ENCODE measurements around the gene C16orf86. TPM values are rescaled to one million over a fixed set of nuclear protein-coding genes. Genes with fewer than 3 reads are reported as not detected.

Gene C16orf86
- total RNA-seq, 1 donor = 6.8 TPM

DNA sequence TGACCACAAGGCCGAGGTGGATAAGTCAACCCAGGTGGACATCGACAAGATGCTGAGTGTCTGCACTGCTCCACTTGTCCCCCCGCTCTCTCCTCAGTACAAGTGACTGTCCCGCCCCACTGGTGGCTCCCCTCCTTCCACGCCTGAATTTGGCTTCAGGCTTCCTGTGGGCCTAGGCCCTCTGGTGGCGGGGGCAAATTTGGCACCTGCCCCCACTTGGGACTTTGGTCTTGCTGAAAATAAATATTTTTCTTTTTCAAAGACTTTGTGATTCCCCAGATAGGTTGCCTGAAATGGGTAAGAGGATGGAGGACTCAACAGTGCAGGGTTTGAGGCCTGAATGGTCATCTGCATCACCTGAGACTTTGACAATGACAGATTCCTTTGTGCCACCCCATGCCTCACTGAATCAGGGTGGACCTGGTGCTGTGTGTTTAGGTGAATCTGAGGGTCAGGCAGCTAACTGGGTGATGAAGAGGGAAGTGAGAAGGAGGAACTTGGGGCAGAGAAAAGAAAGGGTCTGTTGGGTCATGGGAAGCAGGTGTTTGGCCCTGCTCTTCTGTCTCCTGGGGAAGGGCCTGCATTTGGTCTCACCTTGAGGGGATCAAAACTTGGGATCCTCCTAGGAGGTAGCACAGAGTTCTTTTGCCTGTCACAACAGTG lies 2.0 kb downstream of the C16orf86 start:
- H3K4me3 ChIP-seq (ENCODE audit: low read length) = no peak overlapping the region
- H3K4me1 ChIP-seq (ENCODE audit: insufficient read depth, low read length) = peaks cover 47% of the 10 kb centered on the region
- H3K9me3 ChIP-seq (ENCODE audit: low read depth, low read length) = no peaks in the 10 kb centered on the region
- no peaks in the 10 kb centered on the region for H3K27me3 ChIP-seq (ENCODE audit: insufficient read depth, low read length)

DNA sequence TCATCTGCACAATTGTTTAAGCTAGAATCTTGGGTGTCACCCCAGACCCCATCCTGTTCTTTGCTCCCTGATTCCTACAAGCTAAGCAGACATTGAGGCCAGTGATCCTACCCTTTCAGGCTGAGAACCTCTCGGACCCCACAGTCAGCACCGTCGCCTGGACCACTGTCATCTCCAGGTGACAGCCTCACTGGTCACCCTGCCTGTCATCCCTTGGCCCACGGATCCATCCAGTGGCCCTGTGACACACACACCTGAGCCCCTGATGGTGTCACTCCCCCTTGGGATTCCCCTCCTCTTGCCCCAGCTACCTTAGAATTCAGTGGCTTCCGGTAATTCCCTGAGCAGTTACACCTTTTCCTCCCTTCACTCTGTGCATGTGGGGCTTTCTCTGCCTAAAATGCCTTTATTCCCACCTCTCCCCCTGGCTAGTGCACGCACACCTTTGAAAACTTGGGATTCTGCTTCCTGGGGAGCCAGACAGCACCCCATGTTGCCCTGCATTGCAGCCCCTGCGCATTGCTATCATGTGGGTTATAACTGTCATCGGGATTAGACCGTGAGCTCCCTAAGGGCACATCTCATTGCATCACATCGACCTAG lies 3.0 kb downstream of the C16orf86 start:
- Histone ChIP-seq H3K9me3 (ENCODE audit: low read depth, low read length) (no peaks in the 10 kb centered on the region), H3K4me3 (ENCODE audit: low read length) (no peak overlapping the region), H3K27me3 (ENCODE audit: insufficient read depth, low read length) (no peaks in the 10 kb centered on the region), H3K4me1 (ENCODE audit: insufficient read depth, low read length) (peaks cover 55% of the 10 kb centered on the region)

DNA sequence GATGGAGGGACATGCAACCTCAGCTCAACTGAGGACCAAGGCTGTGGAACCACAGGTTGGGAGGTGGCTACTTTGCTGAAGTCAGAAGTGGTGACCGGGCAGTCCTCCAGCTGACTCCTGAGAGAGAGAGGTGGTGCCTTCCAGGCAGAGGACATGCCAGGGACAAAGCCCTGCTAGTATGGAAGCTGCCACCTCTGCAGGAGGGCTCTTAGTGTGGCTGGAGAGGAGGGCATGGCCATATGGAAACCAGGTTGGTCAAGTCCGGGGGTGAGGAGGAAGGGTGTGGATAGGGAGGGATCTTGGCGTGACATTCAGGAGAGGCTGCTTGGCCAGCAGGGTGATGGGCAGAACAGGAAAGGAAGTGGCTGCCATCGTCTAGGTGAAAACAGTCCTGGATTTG lies 5.7 kb downstream of the C16orf86 start:
- Histone ChIP-seq H3K9me3 (ENCODE audit: low read depth, low read length) (no peaks in the 10 kb centered on the region), H3K4me3 (ENCODE audit: low read length) (no peak overlapping the region), H3K27me3 (ENCODE audit: insufficient read depth, low read length) (no peaks in the 10 kb centered on the region), H3K4me1 (ENCODE audit: insufficient read depth, low read length) (peaks cover 40% of the 10 kb centered on the region)

DNA sequence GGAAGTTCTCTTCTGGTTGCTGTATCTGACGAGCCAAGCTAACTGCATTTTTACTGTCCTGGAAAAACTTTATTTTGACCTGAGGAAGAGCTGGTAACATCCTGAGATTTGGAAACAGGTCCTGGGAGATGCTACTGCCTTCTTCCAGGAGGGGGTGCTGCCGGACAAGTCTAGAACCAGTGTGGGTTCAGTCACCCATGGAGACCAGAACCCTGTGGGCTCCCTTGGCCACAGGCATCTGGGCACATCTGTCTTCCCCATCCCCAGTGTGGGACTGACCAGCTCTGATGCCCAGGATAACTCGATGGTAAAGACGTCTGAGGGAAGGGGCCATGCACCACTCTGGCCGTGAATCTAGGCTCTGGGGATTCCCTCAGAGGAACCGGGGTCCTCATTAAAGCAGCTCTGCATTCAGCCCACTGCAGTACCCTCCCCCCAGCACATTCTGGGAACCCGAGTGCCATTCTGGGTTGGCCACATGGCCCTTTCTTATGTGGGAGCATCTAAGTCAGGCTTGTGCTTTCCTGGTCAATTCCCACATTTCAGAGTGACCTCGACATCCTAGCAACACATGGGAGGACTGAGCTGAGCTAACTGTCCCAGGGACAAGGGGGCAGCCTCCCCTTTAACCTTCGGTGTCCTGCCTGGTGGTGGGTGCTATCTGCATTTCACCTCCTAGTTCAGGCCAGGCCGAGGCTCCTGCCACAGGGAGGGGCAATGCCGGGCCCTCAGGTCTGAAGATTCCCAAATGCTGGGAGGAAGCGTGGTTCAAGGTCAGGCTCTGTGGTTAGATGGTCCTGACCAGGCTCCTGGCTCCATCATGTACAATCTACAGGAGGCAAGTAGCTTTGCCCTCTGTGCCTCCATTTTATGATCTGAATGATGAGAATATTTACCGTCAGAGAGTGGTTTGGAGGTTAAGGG lies 6.4 kb downstream of the C16orf86 start:
- no peaks in the 10 kb centered on the region for H3K9me3 ChIP-seq (ENCODE audit: low read depth, low read length)
- no peaks in the 10 kb centered on the region for H3K27me3 ChIP-seq (ENCODE audit: insufficient read depth, low read length)
- no peak overlapping the region for H3K4me3 ChIP-seq (ENCODE audit: low read length)
- peaks cover 33% of the 10 kb centered on the region for H3K4me1 ChIP-seq (ENCODE audit: insufficient read depth, low read length)

DNA sequence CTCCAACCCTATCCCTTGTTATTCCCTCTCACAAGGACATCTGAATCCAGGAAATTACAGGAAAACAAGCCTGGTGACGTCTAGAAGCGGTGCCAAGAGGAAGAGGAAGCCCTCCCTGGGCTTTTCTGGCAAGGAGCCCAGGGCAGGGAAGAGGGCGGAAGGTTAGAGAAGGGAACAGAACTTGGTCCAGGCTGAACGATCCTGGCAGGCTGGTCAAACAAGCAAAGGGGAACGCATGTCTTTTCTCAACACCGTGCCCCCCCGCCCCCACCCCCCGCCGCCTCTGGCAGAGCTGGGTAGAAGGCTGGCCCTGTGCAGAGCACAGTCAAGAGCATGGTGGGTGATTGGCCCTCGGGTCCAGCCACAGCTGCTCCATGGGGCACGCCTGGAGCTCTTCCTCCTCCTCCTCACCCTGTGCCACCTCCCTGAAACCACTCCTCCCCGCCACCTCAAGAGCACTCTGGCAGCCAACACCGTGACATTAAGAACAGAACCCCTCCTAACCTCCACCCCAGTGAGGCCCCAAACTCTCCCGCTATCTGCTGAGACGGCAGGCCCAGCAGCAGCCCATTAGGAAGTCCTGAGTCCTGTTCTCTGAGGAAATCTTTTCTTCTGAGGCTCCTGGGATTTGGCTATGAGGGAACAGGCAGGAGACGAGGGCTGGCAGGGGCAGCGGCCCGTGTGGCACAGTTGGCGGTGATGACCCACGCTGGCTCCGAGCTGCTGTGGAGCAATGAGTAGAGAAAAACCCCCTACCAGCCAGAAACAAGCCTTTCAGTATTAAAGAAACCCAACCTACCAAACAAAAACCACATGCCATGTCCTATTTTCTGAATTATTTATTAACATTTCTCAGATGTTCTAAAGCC lies 7.3 kb downstream of the C16orf86 start:
- no peaks in the 10 kb centered on the region for H3K27me3 ChIP-seq (ENCODE audit: insufficient read depth, low read length)
- H3K9me3 ChIP-seq (ENCODE audit: low read depth, low read length) = no peaks in the 10 kb centered on the region
- no peak overlapping the region for H3K4me3 ChIP-seq (ENCODE audit: low read length)

DNA sequence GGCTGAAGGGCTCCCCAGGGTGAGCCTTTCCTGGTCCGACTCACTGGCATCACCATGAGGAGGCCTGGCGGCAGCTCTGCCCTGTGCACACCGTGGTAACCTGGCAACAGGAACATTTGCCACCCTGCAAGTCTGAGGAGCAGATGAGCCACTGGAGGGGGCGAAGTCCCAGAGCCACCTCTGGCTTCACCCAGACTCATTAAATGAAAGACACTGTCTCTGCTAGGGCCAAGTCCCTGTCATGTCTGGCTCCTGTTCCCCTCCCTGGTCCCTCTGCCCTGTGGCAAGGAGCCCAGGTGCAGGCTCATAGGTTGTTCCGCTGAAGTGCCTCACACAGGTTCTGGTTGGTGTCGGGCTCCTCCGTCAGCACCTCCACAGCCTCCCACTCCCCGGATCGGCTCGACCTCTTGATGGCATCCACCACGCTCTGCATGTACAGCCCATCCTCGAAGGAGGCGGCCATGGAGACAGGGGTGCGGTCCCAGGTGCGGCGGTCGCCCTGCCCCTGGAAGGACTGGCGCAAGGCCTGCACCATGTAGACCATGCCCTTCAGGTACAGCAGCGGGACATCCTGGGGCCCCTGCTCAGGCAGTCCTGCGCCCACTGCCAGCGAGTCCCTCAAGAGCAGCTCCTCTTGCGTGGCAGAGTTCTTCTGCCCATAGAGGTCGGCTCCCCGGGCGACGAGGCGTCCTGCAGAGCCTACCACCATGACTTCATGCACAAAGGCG lies 8.4 kb downstream of the C16orf86 start:
- Histone ChIP-seq H3K27me3 (ENCODE audit: insufficient read depth, low read length) (no peaks in the 10 kb centered on the region), H3K4me3 (ENCODE audit: low read length) (no peak overlapping the region), H3K4me1 (ENCODE audit: insufficient read depth, low read length) (peaks cover 17% of the 10 kb centered on the region), H3K9me3 (ENCODE audit: low read depth, low read length) (no peaks in the 10 kb centered on the region)

More for the DNA sequence above, 7.3 kb downstream of the C16orf86 start:
- H3K4me1 ChIP-seq (ENCODE audit: insufficient read depth, low read length) = peaks cover 24% of the 10 kb centered on the region

DNA sequence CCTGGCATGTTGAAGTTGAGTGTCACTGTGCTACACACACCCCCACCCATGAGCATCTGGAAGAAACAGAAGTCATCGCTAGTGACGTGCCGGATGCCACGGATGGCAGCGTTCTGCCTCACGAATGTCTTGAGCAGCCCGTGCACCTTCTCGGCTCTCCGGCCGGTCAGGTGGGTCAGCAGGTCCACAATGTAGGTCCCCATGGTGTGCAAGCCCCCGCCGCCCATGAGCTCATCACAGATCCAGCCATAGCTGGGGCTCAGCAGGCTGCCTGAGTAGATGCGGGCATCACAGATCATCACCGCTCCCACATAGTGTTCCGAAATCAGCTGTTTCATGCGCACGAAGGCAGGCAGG lies 8.9 kb downstream of the C16orf86 start:
- Histone ChIP-seq H3K27me3 (ENCODE audit: insufficient read depth, low read length) (no peaks in the 10 kb centered on the region), H3K4me3 (ENCODE audit: low read length) (no peak overlapping the region), H3K9me3 (ENCODE audit: low read depth, low read length) (no peaks in the 10 kb centered on the region), H3K4me1 (ENCODE audit: insufficient read depth, low read length) (peaks cover 17% of the 10 kb centered on the region)

DNA sequence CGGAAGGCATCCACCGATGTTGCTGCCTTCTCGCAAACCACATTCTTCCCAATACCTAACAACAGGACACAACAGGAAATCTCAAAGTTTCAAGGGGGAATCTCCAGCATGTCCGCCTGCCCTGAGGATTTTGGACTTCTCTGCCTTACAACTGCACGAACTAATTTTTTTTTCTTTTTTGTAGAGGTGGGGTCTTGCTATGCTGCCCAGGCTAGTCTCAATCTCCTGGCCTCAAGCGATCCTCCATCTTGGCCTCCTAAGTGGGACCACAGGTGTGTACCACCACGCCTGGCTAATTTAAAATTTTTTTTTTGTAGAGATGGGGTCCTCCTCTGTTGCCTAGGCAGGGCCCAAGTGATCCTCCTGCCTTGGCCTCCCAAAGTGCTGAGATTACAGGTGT lies 9.4 kb downstream of the C16orf86 start:
- Histone ChIP-seq H3K27me3 (ENCODE audit: insufficient read depth, low read length) (no peaks in the 10 kb centered on the region), H3K4me3 (ENCODE audit: low read length) (no peak overlapping the region), H3K9me3 (ENCODE audit: low read depth, low read length) (no peaks in the 10 kb centered on the region), H3K4me1 (ENCODE audit: insufficient read depth, low read length) (peaks cover 17% of the 10 kb centered on the region)

DNA sequence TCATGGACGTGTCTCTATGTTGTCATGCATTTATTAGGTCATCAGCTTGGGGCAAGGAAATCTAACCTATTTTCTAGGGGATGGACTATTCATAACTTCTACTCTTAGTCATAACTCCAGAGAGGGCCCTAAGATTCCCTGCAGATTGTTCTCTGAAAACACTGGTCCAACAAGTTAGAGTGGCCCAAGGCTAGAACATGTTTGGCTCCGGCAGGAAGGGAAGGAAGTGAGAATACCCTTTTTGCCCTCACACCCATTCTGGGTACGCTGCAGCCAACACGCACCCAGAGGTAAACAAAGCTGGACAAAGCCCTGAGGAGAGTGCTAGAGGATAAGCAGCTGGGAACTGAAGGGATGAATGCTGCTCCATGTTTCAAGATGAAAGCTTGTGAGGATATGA lies 9.9 kb downstream of the C16orf86 start:
- H3K4me3 ChIP-seq (ENCODE audit: low read length) = no peak overlapping the region
- peaks cover 17% of the 10 kb centered on the region for H3K4me1 ChIP-seq (ENCODE audit: insufficient read depth, low read length)
- H3K27me3 ChIP-seq (ENCODE audit: insufficient read depth, low read length) = no peaks in the 10 kb centered on the region
- no peaks in the 10 kb centered on the region for H3K9me3 ChIP-seq (ENCODE audit: low read depth, low read length)

DNA sequence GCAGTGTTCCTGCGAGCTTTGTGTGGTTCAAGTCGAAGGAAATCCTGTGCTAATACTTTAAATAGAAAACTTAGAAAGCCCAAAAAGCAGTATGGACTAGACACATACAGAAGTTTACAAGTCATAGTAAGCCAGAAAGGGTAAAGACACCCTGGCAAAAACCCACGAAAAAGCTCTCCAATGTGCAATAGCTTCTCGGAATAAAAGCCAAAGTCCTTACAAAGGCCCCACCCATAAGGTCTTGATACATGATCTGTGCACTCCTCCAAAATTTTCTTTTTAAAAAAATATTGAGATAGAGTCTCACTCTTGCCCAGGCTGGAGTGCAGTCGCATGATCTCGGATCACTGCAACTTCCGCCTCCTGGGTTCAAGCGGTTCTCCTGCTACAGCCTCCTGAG lies 10.3 kb downstream of the C16orf86 start:
- Histone ChIP-seq H3K4me3 (ENCODE audit: low read length) (no peak overlapping the region), H3K27me3 (ENCODE audit: insufficient read depth, low read length) (no peaks in the 10 kb centered on the region), H3K4me1 (ENCODE audit: insufficient read depth, low read length) (peaks cover 17% of the 10 kb centered on the region), H3K9me3 (ENCODE audit: low read depth, low read length) (no peaks in the 10 kb centered on the region)

DNA sequence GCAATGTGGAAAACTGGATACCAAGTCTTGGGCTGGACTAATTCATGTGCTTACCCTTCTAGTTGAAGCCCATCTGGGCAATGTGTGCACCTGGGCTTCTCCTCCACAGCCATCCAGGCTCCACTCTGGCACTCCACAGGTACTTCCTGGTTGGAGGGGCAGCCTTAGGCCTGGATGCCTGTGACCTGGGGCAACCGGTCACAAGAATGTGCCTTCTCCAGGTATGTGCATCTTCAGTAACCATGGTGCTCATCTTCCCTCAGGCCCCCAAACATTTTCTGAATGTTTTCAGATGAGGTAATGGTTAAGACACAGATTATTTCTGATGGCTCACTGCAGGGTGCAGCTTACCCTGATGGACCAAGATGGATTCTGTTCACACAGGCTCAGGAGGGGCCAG lies 11.1 kb downstream of the C16orf86 start:
- no peaks in the 10 kb centered on the region for H3K9me3 ChIP-seq (ENCODE audit: low read depth, low read length)
- no peak overlapping the region for H3K4me3 ChIP-seq (ENCODE audit: low read length)
- H3K4me1 ChIP-seq (ENCODE audit: insufficient read depth, low read length) = peaks cover 17% of the 10 kb centered on the region
- H3K27me3 ChIP-seq (ENCODE audit: insufficient read depth, low read length) = no peaks in the 10 kb centered on the region

DNA sequence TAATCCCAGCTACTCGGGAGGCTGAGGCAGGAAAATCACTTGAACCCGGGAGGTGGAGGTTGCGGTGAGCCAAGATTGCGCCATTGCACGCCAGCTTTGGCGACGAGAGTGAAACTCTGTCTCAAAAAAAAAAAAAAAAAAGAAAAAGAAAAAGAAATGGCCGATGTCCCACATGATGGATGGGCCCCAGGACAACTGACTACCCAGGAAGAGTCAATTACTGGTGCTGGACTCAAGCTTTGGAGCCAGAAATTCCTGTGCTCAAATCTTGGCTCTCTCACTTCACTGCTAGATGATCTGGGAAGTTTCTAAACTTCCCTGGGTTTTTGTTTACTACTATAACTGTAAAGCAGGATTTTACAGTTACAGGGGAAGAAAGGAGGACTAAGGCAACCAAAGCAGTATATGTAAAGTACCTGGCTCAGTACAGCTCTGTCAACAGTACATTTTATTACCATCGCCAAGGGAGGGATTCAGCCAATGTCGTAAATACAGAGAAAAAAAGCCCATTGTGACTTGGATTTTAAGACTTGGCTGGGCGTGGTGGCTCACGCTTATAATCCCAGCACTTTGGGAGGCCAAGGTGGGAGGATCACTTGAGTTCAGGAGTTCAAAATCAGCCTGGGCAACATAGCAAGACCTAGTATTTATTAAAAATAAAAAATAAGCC lies 11.9 kb downstream of the C16orf86 start:
- no peak overlapping the region for H3K4me3 ChIP-seq (ENCODE audit: low read length)
- H3K27me3 ChIP-seq (ENCODE audit: insufficient read depth, low read length) = no peaks in the 10 kb centered on the region
- H3K9me3 ChIP-seq (ENCODE audit: low read depth, low read length) = no peaks in the 10 kb centered on the region
- peaks cover 9% of the 10 kb centered on the region for H3K4me1 ChIP-seq (ENCODE audit: insufficient read depth, low read length)

DNA sequence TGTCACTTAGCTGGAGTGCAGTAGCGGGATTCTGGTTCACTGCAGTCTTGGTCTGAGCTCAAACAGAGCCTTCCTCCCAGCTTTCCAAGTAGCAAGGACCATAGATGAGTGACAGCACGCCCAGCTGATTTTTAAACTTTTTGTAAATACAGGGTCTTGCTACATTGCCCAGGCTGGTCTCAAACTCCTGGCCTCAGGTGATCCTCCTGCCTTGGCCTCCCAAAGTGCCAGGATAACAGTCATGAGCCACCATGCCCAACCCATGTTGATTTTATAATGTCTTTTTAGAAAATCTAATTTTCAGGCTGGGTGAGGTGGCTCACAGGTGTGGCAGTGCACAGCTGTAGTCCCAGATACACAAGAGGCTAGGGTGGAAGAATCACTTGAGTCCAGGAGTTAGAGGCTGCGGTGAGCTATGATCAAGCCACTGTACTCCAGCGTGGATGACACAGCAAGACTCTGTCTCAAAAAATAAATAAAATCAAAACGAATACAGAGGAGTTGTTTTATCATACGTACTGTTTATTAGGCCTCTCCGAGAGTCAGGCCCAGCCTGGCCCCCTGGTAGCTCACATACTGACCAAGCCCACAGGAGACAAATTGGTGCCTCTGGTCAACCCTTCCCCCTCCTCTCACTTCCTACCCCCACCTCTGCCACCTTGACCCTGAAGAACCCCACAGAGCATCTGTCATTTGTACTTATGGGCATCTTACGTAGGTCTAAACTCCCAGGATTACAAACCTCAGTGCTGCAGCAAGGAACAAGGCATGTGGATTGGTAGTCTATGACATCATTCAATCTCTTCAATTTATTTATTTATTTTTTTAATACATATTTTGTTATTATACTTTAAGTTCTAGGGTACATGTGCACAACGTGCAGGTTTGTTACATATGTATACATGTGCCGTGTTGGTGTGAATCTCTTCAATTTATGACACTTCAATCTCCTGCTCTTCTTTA lies 13.6 kb downstream of the C16orf86 start:
- no peaks in the 10 kb centered on the region for H3K27me3 ChIP-seq (ENCODE audit: insufficient read depth, low read length)
- no peak overlapping the region for H3K4me3 ChIP-seq (ENCODE audit: low read length)
- no peaks in the 10 kb centered on the region for H3K9me3 ChIP-seq (ENCODE audit: low read depth, low read length)
- peaks cover 7% of the 10 kb centered on the region for H3K4me1 ChIP-seq (ENCODE audit: insufficient read depth, low read length)

Measured in mononuclear cell (primary cell).